Testis (tissue), 3 donors: ENCODE measurements around the gene TEX14. TPM values are rescaled to one million over a fixed set of nuclear protein-coding genes. Genes with fewer than 3 reads are reported as not detected.

ENCODE experiments used
- DNase-seq: peaks from one replicate; pipeline ENCODE4 v3.0.0-alpha.2; 2019
- H3K27ac ChIP-seq, 2 donors: fragments of 200-600 bp; sonication (generic); one replicate each; pipeline ENCODE4 v1.5.1; 2019
- H3K27me3 ChIP-seq: fragments of 200-600 bp; sonication (generic); one replicate; pipeline ENCODE4 v1.5.1; 2019
- H3K36me3 ChIP-seq: fragments of 200-600 bp; sonication (generic); one replicate; pipeline ENCODE4 v1.5.1; 2017; ENCODE audit warnings: low read depth; ENCODE audit errors: missing control alignments
- H3K4me1 ChIP-seq: fragments of 200-600 bp; sonication (generic); one replicate; pipeline ENCODE4 v1.5.1; 2019
- H3K4me3 ChIP-seq, 2 donors: fragments of 200-600 bp; sonication (generic); one replicate each; pipeline ENCODE4 v1.5.1; 2017 to 2019
- H3K9me3 ChIP-seq: fragments of 200-600 bp; sonication (generic); one replicate; pipeline ENCODE4 v1.5.1; 2017
- POLR2A ChIP-seq: fragments of 450-650 bp; IDR thresholded peaks from one replicate; pipeline ENCODE4 v1.6.1; 2017; ENCODE audit warnings: antibody characterized with exemption, mild to moderate bottlenecking, moderate library complexity
- WGBS, 2 donors: methylation state at CpG; one replicate each; pipeline ENCODE4 v1.1.5; 2018; 5-methylcytosine and 5-hydroxymethylcytosine counted together
- intact Hi-C: fragments of 100-400 bp; cut with DNase I; formaldehyde crosslinking; loops from one replicate; pipeline ENCODE4 v1.15.1; 2023; ENCODE audit warnings: low total_unique reads
- polyA plus RNA-seq: library from polyadenylated mRNA; stranded (reverse); fragments of 350-450 nt; fragmentation: Illumina TruSeq; extraction: RNeasy Lipid Tissue Mini Kit (QIAGEN cat#74804); gene quantifications from one replicate; pipeline ENCODE4 v1.2.3, GENCODE V29; 2014; ENCODE audit warnings: low read depth, low replicate concordance; ENCODE audit not compliant: insufficient read depth
- total RNA-seq, 2 donors: library from RNA; depleted of rRNA; stranded (reverse); fragments of >200 nt; gene quantifications; one replicate each; pipeline ENCODE4 v1.2.3, GENCODE V29; 2016
- TF ChIP-seq, protein P1 (sequence below), 3 experiments: fragments of 450-650 bp in 2 of 3; fragments of 200-600 bp in 1 of 3; sonication (generic) in 1 of 3; IDR thresholded peaks; one replicate each; pipeline ENCODE4 v1.5.1; 2016 to 2019; ENCODE audit warnings: antibody characterized with exemption in 3 of 3, mild to moderate bottlenecking in 2 of 3, moderate library complexity in 1 of 3

Gene TEX14
- total and polyA plus RNA-seq, 3 donors from 2014 or later, result 27.7 to 96.5 (median 37.2) TPM

DNA sequence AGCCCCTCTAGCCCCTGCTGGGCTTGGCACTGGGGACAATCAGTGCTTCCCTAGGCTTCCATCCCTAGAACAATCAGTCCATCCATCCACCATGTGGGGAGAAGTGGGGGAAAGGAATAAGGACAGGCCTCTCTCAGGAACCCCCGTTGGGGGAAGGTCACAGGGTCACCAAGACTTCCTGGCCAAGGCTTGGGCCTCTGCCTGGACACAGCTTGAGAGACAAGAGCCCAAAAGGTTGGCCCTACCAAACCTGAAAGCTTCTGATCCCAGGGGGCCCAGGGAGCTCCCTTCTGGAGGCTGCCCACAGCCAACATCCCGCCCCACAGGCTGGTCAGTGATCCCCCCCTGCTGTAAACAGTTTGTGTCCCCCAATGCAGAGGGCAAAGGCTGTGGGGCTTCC lies 161.2 kb downstream of the TEX14 start:
- Histone ChIP-seq H3K9me3 (no peaks in the 10 kb centered on the region), H3K27me3 (no peaks in the 10 kb centered on the region), H3K36me3 (no peaks in the 10 kb centered on the region), H3K4me1 (no peaks in the 10 kb centered on the region), H3K27ac (no peak overlapping the region), H3K4me3 (no peak overlapping the region)
- intact Hi-C loops, result no loop called here
- no peak for DNase-seq
- TF ChIP-seq, protein P1, sequence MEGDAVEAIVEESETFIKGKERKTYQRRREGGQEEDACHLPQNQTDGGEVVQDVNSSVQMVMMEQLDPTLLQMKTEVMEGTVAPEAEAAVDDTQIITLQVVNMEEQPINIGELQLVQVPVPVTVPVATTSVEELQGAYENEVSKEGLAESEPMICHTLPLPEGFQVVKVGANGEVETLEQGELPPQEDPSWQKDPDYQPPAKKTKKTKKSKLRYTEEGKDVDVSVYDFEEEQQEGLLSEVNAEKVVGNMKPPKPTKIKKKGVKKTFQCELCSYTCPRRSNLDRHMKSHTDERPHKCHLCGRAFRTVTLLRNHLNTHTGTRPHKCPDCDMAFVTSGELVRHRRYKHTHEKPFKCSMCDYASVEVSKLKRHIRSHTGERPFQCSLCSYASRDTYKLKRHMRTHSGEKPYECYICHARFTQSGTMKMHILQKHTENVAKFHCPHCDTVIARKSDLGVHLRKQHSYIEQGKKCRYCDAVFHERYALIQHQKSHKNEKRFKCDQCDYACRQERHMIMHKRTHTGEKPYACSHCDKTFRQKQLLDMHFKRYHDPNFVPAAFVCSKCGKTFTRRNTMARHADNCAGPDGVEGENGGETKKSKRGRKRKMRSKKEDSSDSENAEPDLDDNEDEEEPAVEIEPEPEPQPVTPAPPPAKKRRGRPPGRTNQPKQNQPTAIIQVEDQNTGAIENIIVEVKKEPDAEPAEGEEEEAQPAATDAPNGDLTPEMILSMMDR (IDR thresholded peaks at IDR 0.05), result no peak
- no peak for TF ChIP-seq POLR2A
- 43 to 69% methylated on average over 2 of the region's 2 CpGs for WGBS, 2 donors

GRCh38 chr17:58529275-58529674 lies 162.6 kb downstream of the TEX14 start:
- no peak for DNase-seq
- WGBS, 2 donors, result 27 to 38% methylated on average over 1 of the region's 1 CpG
- no peaks in the 10 kb centered on the region for H3K4me1 ChIP-seq
- H3K27me3 ChIP-seq, result no peaks in the 10 kb centered on the region
- no peaks in the 10 kb centered on the region for H3K9me3 ChIP-seq
- no peak overlapping the region for H3K4me3 ChIP-seq
- no peak for TF ChIP-seq POLR2A
- TF ChIP-seq, protein P1 (IDR thresholded peaks at IDR 0.05), result no peak
- H3K27ac ChIP-seq, result no peak overlapping the region
- no peaks in the 10 kb centered on the region for H3K36me3 ChIP-seq
- intact Hi-C loops, result no loop called here

DNA sequence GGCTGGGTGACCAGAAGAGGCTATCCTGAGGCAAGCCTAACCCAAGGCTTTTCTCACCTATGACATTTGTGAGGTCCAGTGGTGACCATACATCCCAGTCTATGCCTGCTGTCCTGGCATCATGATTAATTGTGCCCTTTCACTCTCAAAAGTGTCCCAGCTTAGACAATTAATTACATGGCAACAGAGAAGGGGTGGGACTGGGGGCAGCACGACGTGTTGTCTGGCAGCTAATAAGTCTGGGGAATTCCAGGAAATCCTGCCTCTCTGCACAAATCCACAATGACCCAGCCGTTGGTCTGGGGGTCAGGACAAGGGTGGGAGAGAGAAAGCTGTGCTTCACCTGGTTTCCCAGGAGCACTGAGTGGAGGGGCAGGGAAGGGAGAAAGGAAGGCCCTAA lies 163.4 kb downstream of the TEX14 start:
- 42 to 52% methylated on average over 3 of the region's 3 CpGs for WGBS, 2 donors
- Histone ChIP-seq H3K27me3 (no peaks in the 10 kb centered on the region), H3K4me3 (no peak overlapping the region), H3K9me3 (no peaks in the 10 kb centered on the region), H3K4me1 (no peaks in the 10 kb centered on the region), H3K36me3 (no peaks in the 10 kb centered on the region), H3K27ac (no peak overlapping the region)
- TF ChIP-seq POLR2A, result no peak
- TF ChIP-seq, protein P1 (IDR thresholded peaks at IDR 0.05), result no peak
- no peak for DNase-seq
- intact Hi-C loops, result no loop called here

GRCh38 chr17:58527949-58528348 lies 163.9 kb downstream of the TEX14 start:
- Histone ChIP-seq H3K27me3 (no peaks in the 10 kb centered on the region), H3K4me3 (no peak overlapping the region), H3K36me3 (no peaks in the 10 kb centered on the region), H3K4me1 (no peaks in the 10 kb centered on the region), H3K9me3 (no peaks in the 10 kb centered on the region), H3K27ac (no peak overlapping the region)
- no peak for DNase-seq
- no peak for TF ChIP-seq POLR2A
- TF ChIP-seq, protein P1 (IDR thresholded peaks at IDR 0.05), result no peak
- intact Hi-C loops, result no loop called here
- 48 to 51% methylated on average over 3 of the region's 3 CpGs for WGBS, 2 donors

- Histone ChIP-seq H3K4me1 (no peaks in the 10 kb centered on the region), H3K4me3 (no peak overlapping the region), H3K36me3 (no peaks in the 10 kb centered on the region), H3K27ac (no peak overlapping the region), H3K9me3 (no peaks in the 10 kb centered on the region), H3K27me3 (no peaks in the 10 kb centered on the region)
- 88 to 100% methylated on average over 2 of the region's 2 CpGs for WGBS, 2 donors
- no peak for DNase-seq
- TF ChIP-seq POLR2A, result no peak
- TF ChIP-seq, protein P1 (IDR thresholded peaks at IDR 0.05), result no peak
- intact Hi-C loops, result no loop called here
Observed at GRCh38 chr17:58527306-58527705, 164.5 kb downstream of the TEX14 start.
